K562 (cell line): ENCODE data around the gene SLC7A5. TPM values are rescaled to one million over a fixed set of nuclear protein-coding genes. Genes with fewer than 3 reads are reported as not detected.

Source experiments
- BHLHE40 ChIP-seq: IDR thresholded peaks from 2 replicates; pipeline ENCODE4 v1.6.1; 2011; ENCODE audit warnings: low read length, improper control_type of control experiment
- ERF ChIP-seq: fragments of 450-650 bp; formaldehyde crosslinking; IDR thresholded peaks from 2 replicates; pipeline ENCODE4 v1.4.0; 2020; ENCODE audit warnings: mild to moderate bottlenecking, mixed read lengths
- LEF1 ChIP-seq: fragments of 450-650 bp; IDR thresholded peaks from 2 replicates; pipeline ENCODE4 v1.6.1; 2016; ENCODE audit warnings: mild to moderate bottlenecking
- MAZ ChIP-seq, 2 experiments: fragments of 450-650 bp in 1 of 2; sonication (generic) in 1 of 2; formaldehyde crosslinking; IDR thresholded peaks in 1 of 2; conservative IDR thresholded peaks in 1 of 2; 2 replicates each; pipeline versions ENCODE4 v1.4.0 to v1.5.0; 2020; ENCODE audit warnings: mild to moderate bottlenecking in 1 of 2, missing genetic modification reagents in 1 of 2
- NR2C2 ChIP-seq, 2 experiments: fragments of 200-800 bp in 1 of 2; sonication (Bioruptor generic) in 1 of 2; sonication (generic) in 1 of 2; formaldehyde crosslinking in 1 of 2; IDR thresholded peaks; 2 replicates each; pipeline versions ENCODE4 v1.6.1 to v1.8.0; 2016 to 2022; ENCODE audit warnings: mild to moderate bottlenecking in 1 of 2, missing compliant biosample characterization in 1 of 2, missing genetic modification characterization in 1 of 2, missing genetic modification reagents in 1 of 2
- RAD51 ChIP-seq: fragments of 450-650 bp; IDR thresholded peaks from 2 replicates; pipeline ENCODE4 v1.7.1; 2016; ENCODE audit warnings: low read depth, mild to moderate bottlenecking, borderline replicate concordance
- RFX7 ChIP-seq: fragments of 250-450 bp; sonication (Bioruptor Pico); IDR thresholded peaks from 2 replicates; pipeline ENCODE4 v1.5.1; 2021; ENCODE audit warnings: mild to moderate bottlenecking
- SMARCE1 ChIP-seq: fragments of 450-650 bp; IDR thresholded peaks from 2 replicates; pipeline ENCODE4 v1.7.1; 2016; ENCODE audit warnings: mild to moderate bottlenecking
- ZEB2 ChIP-seq: fragments of 450-650 bp; IDR thresholded peaks from 2 replicates; pipeline ENCODE4 v1.6.1; 2016
- ZNF133 ChIP-seq: fragments of 250-450 bp; sonication (Bioruptor Pico); IDR thresholded peaks from 2 replicates; pipeline ENCODE4 v1.4.0; 2020; ENCODE audit warnings: mild to moderate bottlenecking
- ZNF239 ChIP-seq: fragments of 250-450 bp; sonication (Bioruptor Pico); IDR thresholded peaks from 2 replicates; pipeline ENCODE4 v1.4.0; 2020; ENCODE audit warnings: mild to moderate bottlenecking
- ZNF282 ChIP-seq: sonication (generic); formaldehyde crosslinking; IDR thresholded peaks from 2 replicates; pipeline ENCODE4 v1.8.1; 2023; ENCODE audit warnings: missing genetic modification reagents
- ZNF766 ChIP-seq: fragments of 200-800 bp; sonication (Bioruptor generic); conservative IDR thresholded peaks from 2 replicates; pipeline ENCODE4 v1.6.1; 2016; ENCODE audit warnings: missing genetic modification characterization, missing compliant biosample characterization
- polyA plus RNA-seq, 8 experiments: library from polyadenylated mRNA; depleted of rRNA in 4 of 8; stranded (reverse) in 5 of 8; unstranded in 3 of 8; fragments of >200 nt; fragmentation: Nextera tagmentation in 2 of 8; fragmentation: Illumina TruSeq in 1 of 8; extraction: Ambion mirVana in 2 of 8; extraction: Trizol in 1 of 8; gene quantifications; 2 replicates each; pipeline versions ENCODE4 v1.2.1 to v1.2.3, GENCODE V29; 2011 to 2014; ENCODE audit warnings: inconsistent platforms in 1 of 8, missing spikeins in 1 of 8
- total RNA-seq, 7 experiments: library from RNA; depleted of rRNA in 6 of 7; stranded (reverse); fragments of >200 nt in 6 of 7; fragmentation: Illumina TruSeq in 2 of 7; extraction: Trizol in 2 of 7; gene quantifications; 2 replicates each; pipeline versions ENCODE4 v1.2.1 to v1.2.3, GENCODE V29; 2011 to 2021; ENCODE audit warnings: low replicate concordance in 1 of 7
- TF ChIP-seq, protein P1 (sequence below): fragments of 450-650 bp; IDR thresholded peaks from 2 replicates; pipeline ENCODE4 v1.6.1; 2014; ENCODE audit warnings: low read depth, mild to moderate bottlenecking, moderate library complexity, borderline replicate concordance
- TF ChIP-seq, protein P2 (sequence below): fragments of 450-650 bp; IDR thresholded peaks from 2 replicates; pipeline ENCODE4 v1.6.1; 2018; ENCODE audit not compliant: partially characterized antibody

The SLC7A5 gene
- total and polyA plus RNA-seq, 9 of the 15 experiments (the other 6 are each of a cell fraction or from before 2014, with no cell fraction given), result 1.9 to 220 (median 18.6) TPM

GRCh38 chr16:87780385-87780989 lies 88.8 kb downstream of the SLC7A5 start (continued):
- 0 out of 2 replicates have a peak, but pooled peaks have one; percentile 25 for TF ChIP-seq ZEB2
- no peak for TF ChIP-seq BHLHE40
- peak; percentile 41; the same call in 1 of the 2 replicates for TF ChIP-seq SMARCE1
- no peak for TF ChIP-seq NR2C2 (CRISPR knock-in tag; IDR thresholded peaks at IDR 0.05)
- TF ChIP-seq NR2C2 (tag; IDR thresholded peaks at IDR 0.05), result no peak; the same call in 1 of the 2 replicates
- peak; percentile 57; the same call in 1 of the 2 replicates for TF ChIP-seq LEF1
- TF ChIP-seq, protein P1, sequence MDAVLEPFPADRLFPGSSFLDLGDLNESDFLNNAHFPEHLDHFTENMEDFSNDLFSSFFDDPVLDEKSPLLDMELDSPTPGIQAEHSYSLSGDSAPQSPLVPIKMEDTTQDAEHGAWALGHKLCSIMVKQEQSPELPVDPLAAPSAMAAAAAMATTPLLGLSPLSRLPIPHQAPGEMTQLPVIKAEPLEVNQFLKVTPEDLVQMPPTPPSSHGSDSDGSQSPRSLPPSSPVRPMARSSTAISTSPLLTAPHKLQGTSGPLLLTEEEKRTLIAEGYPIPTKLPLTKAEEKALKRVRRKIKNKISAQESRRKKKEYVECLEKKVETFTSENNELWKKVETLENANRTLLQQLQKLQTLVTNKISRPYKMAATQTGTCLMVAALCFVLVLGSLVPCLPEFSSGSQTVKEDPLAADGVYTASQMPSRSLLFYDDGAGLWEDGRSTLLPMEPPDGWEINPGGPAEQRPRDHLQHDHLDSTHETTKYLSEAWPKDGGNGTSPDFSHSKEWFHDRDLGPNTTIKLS, result no peak
- TF ChIP-seq RAD51, result no peak
- no peak for TF ChIP-seq RFX7 (CRISPR knock-in tag)
- no peak for TF ChIP-seq ZNF133 (CRISPR knock-in tag)
- no peak for TF ChIP-seq ERF (CRISPR knock-in tag)
- TF ChIP-seq, protein P2, sequence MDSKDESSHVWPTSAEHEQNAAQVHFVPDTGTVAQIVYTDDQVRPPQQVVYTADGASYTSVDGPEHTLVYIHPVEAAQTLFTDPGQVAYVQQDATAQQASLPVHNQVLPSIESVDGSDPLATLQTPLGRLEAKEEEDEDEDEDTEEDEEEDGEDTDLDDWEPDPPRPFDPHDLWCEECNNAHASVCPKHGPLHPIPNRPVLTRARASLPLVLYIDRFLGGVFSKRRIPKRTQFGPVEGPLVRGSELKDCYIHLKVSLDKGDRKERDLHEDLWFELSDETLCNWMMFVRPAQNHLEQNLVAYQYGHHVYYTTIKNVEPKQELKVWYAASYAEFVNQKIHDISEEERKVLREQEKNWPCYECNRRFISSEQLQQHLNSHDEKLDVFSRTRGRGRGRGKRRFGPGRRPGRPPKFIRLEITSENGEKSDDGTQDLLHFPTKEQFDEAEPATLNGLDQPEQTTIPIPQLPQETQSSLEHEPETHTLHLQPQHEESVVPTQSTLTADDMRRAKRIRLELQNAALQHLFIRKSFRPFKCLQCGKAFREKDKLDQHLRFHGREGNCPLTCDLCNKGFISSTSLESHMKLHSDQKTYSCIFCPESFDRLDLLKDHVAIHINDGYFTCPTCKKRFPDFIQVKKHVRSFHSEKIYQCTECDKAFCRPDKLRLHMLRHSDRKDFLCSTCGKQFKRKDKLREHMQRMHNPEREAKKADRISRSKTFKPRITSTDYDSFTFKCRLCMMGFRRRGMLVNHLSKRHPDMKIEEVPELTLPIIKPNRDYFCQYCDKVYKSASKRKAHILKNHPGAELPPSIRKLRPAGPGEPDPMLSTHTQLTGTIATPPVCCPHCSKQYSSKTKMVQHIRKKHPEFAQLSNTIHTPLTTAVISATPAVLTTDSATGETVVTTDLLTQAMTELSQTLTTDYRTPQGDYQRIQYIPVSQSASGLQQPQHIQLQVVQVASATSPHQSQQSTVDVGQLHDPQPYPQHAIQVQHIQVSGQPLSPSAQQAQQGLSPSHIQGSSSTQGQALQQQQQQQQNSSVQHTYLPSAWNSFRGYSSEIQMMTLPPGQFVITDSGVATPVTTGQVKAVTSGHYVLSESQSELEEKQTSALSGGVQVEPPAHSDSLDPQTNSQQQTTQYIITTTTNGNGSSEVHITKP, result no peak
- peak; percentile 72; the same call in 1 of the 2 replicates for TF ChIP-seq ZNF766
- TF ChIP-seq ZNF282, result no peak
- peak in 1 of 2 experiments; percentile 19; a peak in 1 of 4 replicates for TF ChIP-seq MAZ (CRISPR knock-in tag; conservative IDR thresholded peaks at IDR 0.05 in 1 of 2, IDR thresholded peaks at IDR 0.05 in 1 of 2)
- TF ChIP-seq ZNF239 (CRISPR knock-in tag), result no peak
